ENCODE results near the gene ZC3H18.

Gene ZC3H18

DNA sequence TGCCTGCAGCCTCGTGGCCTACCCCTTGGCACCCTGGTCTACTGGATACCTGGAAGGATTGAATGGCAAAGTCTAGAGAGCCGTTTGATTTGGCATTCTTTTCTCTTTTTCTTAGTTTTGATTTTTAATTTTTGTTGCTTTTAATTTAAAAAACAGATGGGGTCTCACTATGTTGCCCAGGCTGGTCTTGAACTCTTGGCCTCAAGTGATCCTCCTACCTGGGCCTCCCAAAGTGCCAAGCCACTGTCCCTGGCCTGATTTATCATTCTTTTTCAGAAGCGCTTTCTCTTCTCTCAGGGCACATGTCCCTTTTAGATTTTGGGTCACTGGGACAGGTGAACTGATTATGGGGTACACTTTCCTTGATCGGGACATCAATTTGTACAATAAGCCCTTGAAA is 10.8 kb downstream of the ZC3H18 start:
- DNase-seq (ENCODE audit: low spot score) = no peak

DNA sequence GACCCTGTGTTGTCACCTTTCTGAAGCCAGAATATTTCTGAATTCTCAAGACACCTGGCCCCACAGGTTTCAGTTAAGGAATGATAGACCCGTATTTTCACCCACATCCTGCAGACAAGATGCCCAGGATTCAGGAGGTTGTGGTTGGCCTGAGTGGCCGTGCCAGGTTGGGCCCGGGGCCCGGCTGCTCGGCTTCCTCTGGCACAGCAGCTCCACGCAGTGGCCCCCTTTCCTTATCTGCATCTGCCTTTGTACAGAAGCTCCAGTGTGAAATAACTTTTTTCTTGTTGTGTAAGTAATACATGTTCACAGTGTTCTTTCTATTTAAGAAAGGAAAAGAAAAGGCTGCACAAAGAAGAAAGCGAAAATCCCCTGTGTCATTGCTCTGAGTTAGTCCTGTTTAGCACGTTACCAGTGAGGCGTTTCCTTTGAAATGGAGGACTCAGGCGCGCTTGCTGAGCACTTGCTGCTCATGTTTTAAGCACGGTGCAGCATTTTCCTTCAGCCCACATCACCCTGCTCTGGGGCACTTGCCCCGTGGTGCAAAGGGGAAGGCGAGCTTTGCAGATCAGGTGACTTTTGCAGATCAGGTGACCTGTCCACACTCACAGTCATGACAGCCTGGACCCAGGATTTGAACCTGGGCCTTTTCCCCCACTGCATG is 12.8 kb downstream of the ZC3H18 start:
- no peak for DNase-seq (ENCODE audit: low spot score)

DNA sequence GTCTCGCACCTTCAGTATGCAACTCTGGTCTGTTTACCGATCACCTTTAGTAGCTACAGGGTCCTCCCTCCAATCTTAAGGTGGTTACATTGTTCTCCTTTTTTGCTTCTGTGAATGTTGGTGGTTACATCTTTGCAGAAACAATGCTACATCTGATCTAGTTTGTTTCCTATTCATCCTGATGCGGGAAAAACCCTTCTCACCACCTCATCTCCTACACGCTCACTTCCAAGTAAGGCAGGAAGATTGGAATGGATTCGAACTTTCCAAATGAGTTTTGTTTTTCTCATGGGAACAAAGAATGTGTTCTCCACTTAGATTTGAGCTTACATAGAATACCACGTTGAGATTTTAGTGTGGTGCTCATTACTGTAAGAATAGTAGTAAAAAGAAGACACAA is 14.5 kb downstream of the ZC3H18 start:
- no peak for DNase-seq (ENCODE audit: low spot score)

DNA sequence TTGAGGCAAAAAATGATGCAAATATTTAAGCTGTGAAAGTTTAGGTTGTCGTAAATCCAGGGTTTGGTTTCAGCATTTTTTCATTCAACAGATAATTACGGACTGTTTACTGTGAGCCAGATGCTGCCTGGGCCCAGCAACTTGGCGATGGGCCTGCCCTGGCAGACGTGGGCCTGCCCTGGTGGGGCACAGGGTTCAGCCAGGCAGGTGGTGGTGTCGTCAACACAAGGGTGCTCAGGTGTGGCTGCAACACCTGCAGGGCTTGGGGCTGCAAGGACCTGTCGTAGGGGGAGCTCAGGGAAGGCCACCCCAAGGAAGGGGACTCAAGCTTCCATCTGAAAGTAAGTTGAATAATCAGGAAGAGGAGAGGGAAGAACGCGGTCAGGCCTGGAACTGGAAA is 15.1 kb downstream of the ZC3H18 start:
- DNase-seq (ENCODE audit: low spot score) = no peak

DNA sequence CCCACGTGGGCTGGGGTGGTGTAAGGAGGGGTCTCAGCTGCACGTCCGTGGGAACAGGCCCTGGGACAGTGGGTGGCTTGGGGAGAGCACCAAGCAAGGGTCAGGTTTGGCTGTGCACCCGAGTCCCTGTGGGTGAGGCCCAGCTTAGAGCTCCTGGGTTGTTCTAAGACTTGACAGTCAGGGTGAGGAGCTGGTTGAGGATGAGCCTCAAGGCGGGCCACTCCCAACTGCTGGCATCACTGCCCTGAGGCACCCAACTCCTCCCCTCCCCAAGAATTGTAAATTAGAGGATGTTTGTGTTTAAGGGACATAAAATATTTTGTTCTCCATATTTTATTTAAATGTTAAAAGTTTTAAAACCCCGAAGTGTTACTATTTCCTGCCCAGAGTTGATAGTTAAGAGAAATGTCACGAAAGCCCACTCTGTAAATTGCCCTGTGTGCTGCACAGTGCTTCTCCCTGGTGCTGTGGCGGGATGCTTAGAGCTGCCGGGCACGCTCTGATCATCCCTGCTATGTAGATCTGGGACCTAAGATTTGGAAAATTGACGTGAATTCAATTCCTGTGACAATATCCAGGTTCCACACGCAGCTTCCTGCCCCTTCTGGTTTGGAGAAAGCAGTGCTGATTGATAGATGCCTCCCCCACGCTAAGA is 15.9 kb downstream of the ZC3H18 start:
- DNase-seq (ENCODE audit: low spot score) = no peak

DNA sequence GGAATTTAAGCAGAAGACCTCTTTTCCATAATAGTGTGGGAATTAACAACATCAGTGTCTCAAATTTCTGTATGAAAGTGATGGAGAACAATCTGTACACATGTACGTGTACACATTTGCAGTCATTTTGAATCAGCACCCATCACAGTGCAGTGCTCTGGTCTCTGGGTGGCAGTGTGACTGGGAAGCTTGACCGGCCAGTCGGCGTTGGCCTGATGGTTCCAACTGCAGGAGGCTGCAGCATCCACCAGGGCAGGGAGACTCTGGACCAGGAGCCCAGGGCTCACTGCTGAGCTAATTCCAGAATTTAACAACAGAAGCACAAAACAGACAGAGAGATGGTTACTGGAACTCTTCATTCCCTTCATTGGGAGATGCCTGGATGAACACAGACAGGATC is 17.9 kb downstream of the ZC3H18 start:
- DNase-seq (ENCODE audit: low spot score) = no peak

DNA sequence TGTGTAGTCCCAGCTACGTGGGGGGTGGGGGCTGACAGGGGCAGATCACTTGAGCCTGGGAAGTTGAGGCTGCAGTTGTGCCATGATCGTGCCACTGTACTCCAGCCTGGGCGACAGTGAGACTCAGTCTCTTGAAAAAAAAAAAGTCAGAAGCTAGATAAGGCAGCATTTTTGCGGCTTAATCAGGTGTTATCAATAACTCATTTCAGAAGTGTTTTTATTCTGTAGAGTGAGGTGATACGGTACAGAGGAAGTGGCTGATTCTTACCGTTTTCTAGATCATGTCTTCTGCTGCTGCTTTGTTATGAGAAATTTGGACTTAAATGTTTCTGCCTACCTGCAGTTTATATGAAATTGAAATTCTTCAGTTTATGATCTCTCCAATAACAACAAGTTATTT is 18.6 kb downstream of the ZC3H18 start:
- no peak for DNase-seq (ENCODE audit: low spot score)

DNA sequence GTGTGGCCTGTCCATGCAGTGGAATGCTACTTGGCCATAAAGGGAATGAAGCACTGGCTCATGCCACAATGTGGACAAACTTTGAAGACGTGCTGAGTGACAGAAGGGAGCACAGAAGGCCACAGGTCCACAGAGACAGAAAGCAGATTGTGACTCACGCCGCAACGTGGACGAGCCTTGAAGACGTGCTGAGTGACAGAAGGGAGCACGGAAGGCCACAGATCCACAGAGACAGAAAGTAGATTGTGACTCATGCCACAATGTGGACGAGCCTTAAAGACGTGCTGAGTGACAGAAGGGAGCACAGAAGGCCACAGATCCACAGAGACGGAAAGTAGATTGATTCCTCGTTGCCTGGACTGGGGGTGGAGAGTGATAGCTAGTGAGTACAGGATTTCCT is 19.2 kb downstream of the ZC3H18 start:
- no peak for DNase-seq (ENCODE audit: low spot score)

DNA sequence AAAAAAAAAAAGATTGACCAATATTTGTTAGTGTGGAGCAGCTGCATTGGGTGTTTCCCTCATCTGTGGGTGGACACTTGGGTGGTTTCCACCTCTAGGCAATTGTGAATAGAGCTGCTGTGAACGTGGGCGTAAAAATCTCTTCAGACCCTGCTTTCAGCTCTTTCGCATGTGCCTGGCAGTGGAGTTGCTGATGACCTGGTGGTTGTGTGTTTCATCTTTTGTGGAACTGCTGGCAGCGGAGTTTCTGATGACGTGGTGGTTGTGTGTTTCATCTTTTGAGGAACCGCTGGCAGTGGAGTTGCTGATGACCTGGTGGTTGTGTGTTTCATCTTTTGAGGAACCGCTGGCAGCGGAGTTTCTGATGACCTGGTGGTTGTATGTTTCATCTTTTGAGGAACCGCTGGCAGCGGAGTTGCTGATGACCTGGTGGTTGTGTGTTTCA is 21.4 kb downstream of the ZC3H18 start:
- DNase-seq (ENCODE audit: low spot score) = peak; percentile 65

DNA sequence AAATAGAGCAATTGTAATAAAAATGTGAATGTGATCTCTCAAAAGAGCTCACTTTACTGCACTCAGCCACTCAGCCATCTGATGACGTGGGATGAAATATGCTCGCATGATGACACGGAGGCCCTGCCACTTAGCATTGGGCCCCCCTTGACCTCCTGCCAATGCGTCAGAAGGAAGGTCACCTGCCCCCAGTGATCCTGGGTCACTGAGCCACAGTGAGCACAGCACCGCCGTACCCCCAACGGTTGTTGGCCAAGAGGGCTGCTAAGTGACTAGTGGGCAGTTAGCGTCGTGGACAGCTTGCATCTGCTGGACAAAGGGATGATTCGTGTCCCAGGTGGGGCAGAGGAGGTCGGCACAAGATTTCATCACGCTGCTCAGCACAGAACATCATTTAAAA is 22.9 kb downstream of the ZC3H18 start:
- no peak for DNase-seq (ENCODE audit: low spot score)

DNA sequence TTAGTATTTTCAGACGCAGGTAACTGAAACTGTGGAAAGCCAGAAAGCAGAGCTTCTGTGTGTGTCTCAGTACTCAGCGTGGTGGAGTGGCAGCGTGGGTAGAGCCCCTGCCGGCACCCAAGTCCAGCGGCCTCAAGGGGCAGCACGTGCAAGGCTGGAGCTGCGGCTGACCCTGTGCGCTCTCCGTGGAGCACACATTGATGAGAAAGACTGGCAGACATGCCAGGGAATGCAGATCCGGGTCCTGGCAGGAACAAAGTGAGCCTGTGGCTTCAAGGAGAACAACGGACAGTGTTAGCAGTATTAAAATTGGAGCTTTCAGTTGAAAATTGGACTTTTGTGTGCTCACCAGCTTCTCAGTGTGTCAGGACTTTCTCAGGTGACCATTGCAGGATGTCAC is 23.3 kb downstream of the ZC3H18 start:
- peak; percentile 86 for DNase-seq (ENCODE audit: low spot score)

DNA sequence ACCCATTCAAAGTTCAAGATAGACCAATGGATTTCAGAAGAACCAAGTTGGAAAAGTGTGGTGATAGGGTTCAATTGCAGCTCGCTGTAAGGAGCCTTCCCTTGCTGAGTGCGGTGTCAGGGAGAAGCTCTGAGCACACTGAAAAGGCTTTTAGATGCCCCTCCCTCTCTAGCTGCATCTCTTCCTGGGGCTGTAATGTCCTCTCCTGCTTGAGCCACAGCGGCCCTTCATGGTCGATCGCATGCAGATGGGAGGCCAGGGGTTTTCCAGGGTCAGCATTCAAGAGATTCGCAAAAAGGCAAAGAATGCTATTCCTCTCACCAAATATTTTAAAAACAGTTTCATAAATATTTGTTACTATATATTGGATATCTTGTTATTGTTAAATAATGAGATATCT is 23.7 kb downstream of the ZC3H18 start:
- DNase-seq (ENCODE audit: low spot score) = no peak

DNA sequence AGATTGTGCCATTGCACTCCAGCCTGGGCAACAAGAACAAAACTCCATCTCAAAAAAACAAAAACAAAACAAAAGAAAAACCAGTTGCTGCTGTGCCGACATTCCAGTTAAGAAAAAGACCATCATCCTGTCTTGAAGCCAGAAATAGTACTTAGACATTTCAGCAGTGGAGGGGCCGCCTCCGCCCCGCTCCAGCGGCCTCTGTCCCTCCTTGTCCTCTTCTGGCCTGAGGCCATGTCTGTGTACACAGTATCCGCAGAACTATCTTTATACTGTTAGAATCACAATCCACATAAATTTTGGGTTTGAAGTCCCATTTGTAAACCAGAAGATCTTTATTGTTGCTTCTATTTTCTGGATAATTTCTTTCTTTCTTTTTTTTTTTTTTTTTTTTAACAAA is 24.9 kb downstream of the ZC3H18 start:
- peak; percentile 34 for DNase-seq (ENCODE audit: low spot score)

DNA sequence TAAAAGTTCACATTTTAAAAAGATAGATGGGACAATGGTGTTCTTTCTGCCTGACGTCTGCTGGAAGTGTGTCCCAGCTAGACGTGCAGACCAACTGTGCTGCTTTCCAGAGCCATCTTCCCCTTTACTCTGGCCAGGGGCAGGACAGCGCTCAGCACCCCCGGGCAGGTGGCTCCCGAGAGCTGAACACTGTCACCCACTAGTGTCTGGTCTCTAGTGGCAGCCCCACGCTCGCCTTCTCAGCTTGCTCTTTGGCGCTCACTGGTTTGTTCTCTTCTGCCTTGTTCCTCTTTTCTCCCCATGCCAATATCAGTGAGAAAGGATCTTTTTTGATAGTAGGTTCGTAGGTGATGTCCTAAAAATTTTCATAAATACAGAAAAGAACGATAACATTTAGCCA is 25.7 kb downstream of the ZC3H18 start:
- DNase-seq (ENCODE audit: low spot score) = no peak

DNA sequence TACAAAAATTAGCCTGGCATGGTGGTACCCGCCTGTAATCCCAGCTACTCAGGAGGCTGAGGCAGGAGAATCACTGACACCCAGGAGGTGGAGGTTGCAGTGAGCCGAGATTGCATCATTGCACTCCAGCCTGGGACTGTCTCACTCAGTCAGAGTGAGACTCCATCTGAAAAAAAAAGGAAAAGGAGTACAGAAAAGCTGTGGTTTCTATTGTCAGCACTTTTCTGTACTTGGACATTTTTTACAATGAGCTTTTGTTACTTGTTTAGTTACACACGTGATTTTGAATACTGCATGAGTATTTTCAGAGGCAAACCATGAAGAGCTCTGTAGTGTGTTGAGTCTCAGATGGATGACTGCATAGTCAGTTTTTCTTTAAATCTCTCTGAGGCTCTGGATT is 26.3 kb downstream of the ZC3H18 start:
- DNase-seq (ENCODE audit: low spot score) = peak; percentile 94

DNA sequence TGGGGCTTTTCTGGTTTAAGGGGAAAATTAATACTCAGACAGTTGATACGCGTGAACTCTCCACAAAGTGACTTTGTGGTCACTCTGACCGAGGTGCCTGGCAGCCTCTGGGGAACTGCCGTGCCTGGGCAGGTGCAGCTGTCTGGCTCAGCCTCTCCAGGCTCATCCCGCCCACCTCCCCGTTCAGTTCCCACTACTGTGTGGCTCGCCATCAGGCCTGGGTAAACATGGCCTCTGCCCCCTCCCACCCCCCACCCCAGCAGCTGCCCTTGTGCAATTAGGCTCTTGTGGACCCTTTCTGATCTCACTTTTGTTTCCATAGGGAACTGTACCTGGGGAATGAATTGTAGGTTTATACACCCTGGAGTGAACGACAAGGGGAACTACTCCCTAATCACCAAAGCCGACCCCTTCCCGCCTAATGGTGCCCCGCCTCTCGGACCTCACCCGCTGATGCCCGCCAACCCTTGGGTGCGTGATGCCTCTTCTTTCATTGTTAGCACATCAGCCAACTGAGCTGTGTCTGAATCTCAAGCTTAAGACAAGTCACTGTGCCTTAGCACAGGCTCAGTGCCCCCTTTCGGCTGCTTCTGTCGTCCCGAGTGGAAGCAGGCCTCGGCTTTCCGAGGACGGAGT is 27.8 kb downstream of the ZC3H18 start:
- no peak for DNase-seq (ENCODE audit: low spot score)

DNA sequence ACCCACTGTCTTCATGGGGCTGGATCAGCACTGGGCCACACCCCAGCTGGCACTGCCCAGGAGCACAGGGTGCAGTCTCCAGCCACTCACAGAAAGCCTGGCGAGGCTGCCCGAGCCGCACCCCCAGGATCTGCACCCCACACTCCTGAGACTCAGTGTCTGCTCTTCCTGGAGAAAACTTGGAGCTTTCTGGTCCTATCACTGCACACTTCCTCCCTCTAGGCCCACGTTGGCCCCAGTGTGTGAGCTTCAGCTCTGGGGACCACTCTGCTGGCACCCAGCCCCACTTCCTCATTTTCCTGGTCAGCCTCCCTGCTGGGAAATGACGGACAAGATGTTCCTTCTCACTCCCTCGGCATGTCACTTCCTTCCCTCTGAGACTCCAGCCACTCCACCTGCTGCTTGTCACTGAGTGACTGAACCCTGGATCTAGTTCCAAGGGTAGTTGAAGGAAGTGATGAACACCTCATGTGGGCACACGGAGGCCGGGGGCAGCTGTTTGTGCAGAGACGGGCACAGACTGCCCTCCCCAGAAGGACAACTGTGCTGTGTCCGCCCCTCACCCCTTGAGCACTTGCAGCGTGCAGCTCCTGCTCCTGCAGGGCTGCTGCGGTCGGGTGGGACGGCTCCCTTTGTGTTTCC is 29.0 kb downstream of the ZC3H18 start:
- peak; percentile 78 for DNase-seq (ENCODE audit: low spot score)

DNA sequence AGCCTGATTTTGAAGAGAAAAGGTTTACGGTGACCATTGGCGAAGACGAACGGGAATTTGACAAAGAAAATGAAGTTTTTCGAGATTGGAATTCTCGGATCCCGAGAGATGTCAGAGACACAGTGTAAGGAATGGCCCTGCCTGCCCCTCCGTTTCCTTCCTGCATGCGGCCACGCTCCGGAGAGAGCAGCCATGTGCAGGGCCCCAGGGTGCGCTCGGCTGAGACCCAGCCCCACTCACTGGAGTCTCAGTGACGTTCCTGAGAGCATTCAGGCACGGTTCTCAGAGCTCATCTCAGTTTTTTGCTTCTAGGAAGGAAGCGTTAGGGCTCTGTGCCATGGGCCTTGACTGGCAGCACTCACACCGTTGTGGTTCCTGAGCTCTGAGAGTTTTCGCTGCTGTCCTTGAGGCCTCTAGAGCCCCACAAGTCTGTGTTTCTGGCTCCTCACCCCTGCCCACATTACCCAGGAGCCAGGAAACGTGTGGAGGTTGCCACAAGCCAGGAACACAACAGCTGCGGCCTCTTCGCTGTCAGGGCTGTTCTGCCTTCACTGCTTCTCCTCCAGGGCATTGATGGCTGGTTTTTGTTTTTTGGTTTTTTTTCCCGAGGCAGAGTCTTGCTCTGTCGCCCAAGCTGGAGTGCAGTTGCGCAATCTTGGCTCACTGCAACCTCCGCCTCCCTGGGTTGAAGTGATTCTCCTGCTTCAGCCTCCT is 29.8 kb downstream of the ZC3H18 start:
- no peak for DNase-seq (ENCODE audit: low spot score)

DNA sequence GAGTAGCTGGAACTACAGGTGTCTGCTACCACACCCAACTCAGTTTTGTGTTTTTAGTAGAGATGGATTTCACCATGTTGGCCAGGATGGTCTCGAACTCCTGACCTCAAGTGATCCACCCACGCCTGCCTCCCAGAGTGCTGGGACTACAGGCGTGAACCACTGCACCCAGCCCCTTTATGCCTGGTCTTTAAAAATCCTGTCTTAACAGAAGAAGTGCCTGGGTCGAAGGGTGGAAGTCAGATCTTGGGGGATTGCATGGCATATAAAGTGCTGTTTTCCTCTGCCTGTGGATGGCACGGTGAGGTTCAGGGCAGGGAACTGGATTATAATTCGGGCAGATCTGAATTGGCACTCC is 30.3 kb downstream of the ZC3H18 start:
- no peak for DNase-seq (ENCODE audit: low spot score)

DNA sequence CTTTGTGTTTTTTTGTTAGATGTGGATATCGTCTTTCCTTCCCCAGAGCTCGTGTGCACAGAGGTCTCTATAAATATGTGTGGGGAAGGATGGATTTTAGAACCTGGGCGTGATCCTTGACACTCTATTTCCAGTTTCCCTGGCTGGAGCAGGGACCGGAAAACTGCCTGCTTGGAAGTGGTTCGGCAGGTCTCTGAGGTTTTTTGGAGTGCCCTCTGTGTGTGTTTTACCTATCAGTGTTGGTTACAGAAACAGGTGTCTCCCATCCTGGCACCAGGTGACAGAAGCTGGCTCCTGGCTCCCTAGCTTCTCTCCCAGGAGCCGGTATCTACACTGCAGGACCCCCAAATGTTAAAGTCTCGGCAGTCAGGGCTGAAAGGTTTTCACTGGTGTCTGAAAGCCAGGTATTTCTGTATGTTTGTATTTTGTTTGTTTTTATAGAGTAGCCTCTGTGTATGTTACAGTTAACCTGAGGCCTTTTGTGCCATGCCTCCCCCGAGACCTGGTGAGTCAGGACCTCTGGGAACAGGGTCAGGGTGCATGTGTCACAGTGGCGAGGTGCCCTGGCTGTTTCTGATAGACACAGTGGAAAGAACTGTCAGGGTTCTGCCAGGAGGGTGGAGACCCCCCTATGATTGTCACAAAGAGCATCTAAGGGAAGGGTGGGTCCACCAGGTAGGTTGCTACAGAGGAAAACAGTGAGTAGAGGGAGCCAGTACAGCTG is 31.3 kb downstream of the ZC3H18 start:
- no peak for DNase-seq (ENCODE audit: low spot score)

DNA sequence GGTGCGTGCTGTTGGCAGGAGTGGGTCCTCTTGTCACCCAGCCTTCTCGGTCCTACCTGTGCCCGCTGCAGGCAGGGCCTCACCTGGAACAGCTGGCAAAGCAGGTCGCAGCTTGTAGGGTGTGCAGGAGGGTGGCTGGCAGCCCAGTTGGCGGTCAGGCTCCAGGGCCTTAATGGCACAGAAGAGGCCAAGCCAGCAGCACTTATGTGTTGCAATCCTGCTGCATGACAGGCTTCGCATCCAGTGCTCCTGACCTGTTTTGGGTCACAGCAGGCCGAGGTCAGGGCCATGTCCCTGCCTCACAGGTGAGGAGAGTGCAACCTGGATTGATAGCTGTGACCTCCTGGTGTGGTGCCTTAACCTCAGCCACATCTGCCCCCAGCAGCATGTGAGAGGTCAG is 31.9 kb downstream of the ZC3H18 start:
- no peak for DNase-seq (ENCODE audit: low spot score)

Measured in pons (tissue), 1 donor.